ENCODE measurements around the gene SLIT3. TPM values are rescaled to one million over a fixed set of nuclear protein-coding genes. Genes with fewer than 3 reads are reported as not detected.
"Not testable (repeated sequence)": the region's sequence is repeated elsewhere in the genome, so short reads cannot be mapped to it uniquely, and the experiment has no call there.

SLIT3 gene
- total and polyA plus RNA-seq, 9 of the 15 experiments (the other 6 are each of a cell fraction or from before 2014, with no cell fraction given) = 0.01 to 0.04 TPM; not detected in 7

DNA sequence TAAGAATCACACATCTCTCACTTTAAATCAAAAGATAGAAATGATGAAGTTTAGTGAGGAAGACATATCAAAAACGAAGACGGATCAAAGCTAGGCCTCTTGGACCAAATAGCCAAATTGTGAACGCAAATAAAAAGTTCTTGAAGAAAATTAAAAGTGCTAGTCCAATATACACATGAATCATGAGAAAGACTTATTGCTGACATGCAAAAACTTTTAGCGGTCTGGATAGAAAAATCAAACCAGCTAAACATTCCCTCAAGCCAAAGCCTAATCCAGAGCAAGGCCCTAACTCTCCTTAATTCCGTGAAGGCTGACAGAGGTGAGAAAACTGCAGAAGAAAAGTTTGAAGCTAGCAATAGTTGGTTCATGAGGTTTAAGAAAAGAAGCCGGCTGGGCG lies 557.3 kb downstream of the SLIT3 start:
- BruUV-seq (replicated peaks) = no TSS peak
- TF ChIP-seq, protein P1, sequence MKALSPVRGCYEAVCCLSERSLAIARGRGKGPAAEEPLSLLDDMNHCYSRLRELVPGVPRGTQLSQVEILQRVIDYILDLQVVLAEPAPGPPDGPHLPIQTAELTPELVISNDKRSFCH (CRISPR knock-in tag; IDR thresholded peaks at IDR 0.05) = no peak
- TF ChIP-seq, protein P1 (tag; IDR thresholded peaks at IDR 0.05) = no peak
- 0 out of 2 replicates have a peak, but pooled peaks have one; percentile 15 for TF ChIP-seq MAFG (tag; conservative IDR thresholded peaks at IDR 0.05)
- no peak for TF ChIP-seq ZNF830 (CRISPR knock-in tag; IDR thresholded peaks at IDR 0.05)
- TF ChIP-seq C11orf30 (IDR thresholded peaks at IDR 0.05; ENCODE audit: low read depth) = peak; percentile 24; the same call in 1 of the 2 replicates
- peak; percentile 55 for TF ChIP-seq ZNF316 (IDR thresholded peaks at IDR 0.05)
- no peak for TF ChIP-seq ZEB2 (IDR thresholded peaks at IDR 0.05)
- Histone ChIP-seq H4K20me1 (replicated peaks; ENCODE audit: control insufficient read depth, insufficient read depth, low read length) (no peaks in the 10 kb centered on the region), H3K27me3 (ENCODE audit: control insufficient read depth in 2 of 2, insufficient read depth in 2 of 2, low read length in 2 of 2) (peaks cover 3 to 10% of the 10 kb centered on the region in 2 experiments; a peak in 3 of 5 replicates), H3K9ac (ENCODE audit: insufficient read depth in 1 of 2, low read depth in 2 of 2, low read length in 2 of 2) (no peak overlapping the region), H3K79me2 (ENCODE audit: control insufficient read depth, insufficient read depth, low read length) (no peaks in the 10 kb centered on the region), H3K9me1 (ENCODE audit: control insufficient read depth, insufficient read depth, low read length) (no peaks in the 10 kb centered on the region), H3K36me3 (ENCODE audit: control insufficient read depth, insufficient read depth, low read length) (no peaks in the 10 kb centered on the region), H3K4me3 (no peak overlapping the region), H2AFZ (ENCODE audit: low read depth, low read length) (no peak overlapping the region), H3K4me2 (ENCODE audit: insufficient read depth, low read length) (no peak overlapping the region), H3K4me1 (replicated peaks in 1 of 2; ENCODE audit: control insufficient read depth in 2 of 2, insufficient read depth in 2 of 2, low read length in 2 of 2) (0 out of 5 replicates have a peak, but pooled peaks cover 0 to 2% of the 10 kb centered on the region in 2 experiments), H3K9me3 (replicated peaks; ENCODE audit: control insufficient read depth, insufficient read depth, low read depth, low read length) (no peaks in the 10 kb centered on the region), H3K27ac (ENCODE audit: extremely low read depth, low read depth, low read length) (no peak overlapping the region)
- no peak for DNase-seq (ENCODE audit: extremely low read depth in 1 of 4, low spot score in 3 of 4)
- ChIA-PET CTCF (ENCODE audit: low intra/inter-chr PET ratio) (no interaction called here), POLR2A (no interaction called here)
- no peak for ATAC-seq
- intact Hi-C loops (cut with micrococcal nuclease) = no loop called here
- in situ Hi-C loops (cut with MboI) = no loop called here
- WGBS (ENCODE audit: insufficient coverage, low coverage, missing lambda C conversion rate) = 2% methylated on average over 7 of the region's 7 CpGs
- no peak for FAIRE-seq

DNA sequence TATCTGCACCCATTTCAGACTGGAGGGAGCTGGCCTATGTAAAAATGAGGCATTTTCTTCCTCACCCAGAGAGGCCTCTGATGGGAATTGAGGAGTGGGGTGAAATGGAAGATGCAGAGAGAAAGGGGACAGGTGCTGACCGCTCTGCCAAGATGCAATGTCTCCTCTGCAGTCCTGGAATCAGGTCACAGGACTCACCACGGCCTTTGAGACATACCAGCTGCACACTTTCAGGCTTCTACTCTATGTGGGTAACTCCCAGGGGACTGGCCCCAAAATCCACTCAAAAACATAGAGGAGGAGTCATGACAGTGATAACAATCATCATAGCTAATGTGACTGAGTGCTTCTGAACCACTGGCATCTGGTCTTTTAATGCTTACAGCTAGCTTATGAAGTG lies 558.6 kb downstream of the SLIT3 start:
- H3K27ac ChIP-seq (ENCODE audit: extremely low read depth, low read depth, low read length); H3K36me3 ChIP-seq (ENCODE audit: control insufficient read depth, insufficient read depth, low read length); H3K9ac ChIP-seq (ENCODE audit: insufficient read depth in 1 of 2, low read depth in 2 of 2, low read length in 2 of 2); H2AFZ ChIP-seq (ENCODE audit: low read depth, low read length); H3K4me2 ChIP-seq (ENCODE audit: insufficient read depth, low read length); ATAC-seq; intact Hi-C loops (cut with micrococcal nuclease); H3K79me2 ChIP-seq (ENCODE audit: control insufficient read depth, insufficient read depth, low read length); BruUV-seq (replicated peaks); FAIRE-seq; H3K4me1 ChIP-seq (replicated peaks in 1 of 2; ENCODE audit: control insufficient read depth in 2 of 2, insufficient read depth in 2 of 2, low read length in 2 of 2); DNase-seq (ENCODE audit: extremely low read depth in 1 of 4, low spot score in 3 of 4); in situ Hi-C loops (cut with MboI); H3K9me1 ChIP-seq (ENCODE audit: control insufficient read depth, insufficient read depth, low read length); H4K20me1 ChIP-seq (replicated peaks; ENCODE audit: control insufficient read depth, insufficient read depth, low read length); POLR2A ChIA-PET; H3K9me3 ChIP-seq (replicated peaks; ENCODE audit: control insufficient read depth, insufficient read depth, low read depth, low read length); H3K4me3 ChIP-seq; CTCF ChIA-PET (ENCODE audit: low intra/inter-chr PET ratio): not testable (repeated sequence)
- peaks cover 3 to 12% of the 10 kb centered on the region in 2 experiments; a peak in 4 of 5 replicates for H3K27me3 ChIP-seq (ENCODE audit: control insufficient read depth in 2 of 2, insufficient read depth in 2 of 2, low read length in 2 of 2)
- no CpG with 5 or more reads among the region's 2 CpGs for WGBS (ENCODE audit: insufficient coverage, low coverage, missing lambda C conversion rate)
